ENCODE results near the gene C20orf144.

C20orf144 gene

GRCh38 chr20:33689973-33690372, 27.8 kb downstream of the C20orf144 start:
- TF ChIP-seq TAF1 (IDR thresholded peaks at IDR 0.05; ENCODE audit: borderline replicate concordance, insufficient read depth, low read length) (no peak), POLR2AphosphoS5 (IDR thresholded peaks at IDR 0.05; ENCODE audit: low read depth, low read length) (no peak), FOXP2 (optimal IDR thresholded peaks at IDR 0.05; ENCODE audit: borderline replicate concordance, extremely low read depth, extremely low read length, insufficient read depth) (no peak), SIN3A (IDR thresholded peaks at IDR 0.05; ENCODE audit: borderline replicate concordance, insufficient read depth, low read length) (no peak), REST (IDR thresholded peaks at IDR 0.05; ENCODE audit: insufficient read depth in 1 of 2, low read depth in 2 of 2, low read length in 2 of 2) (no peak)

GRCh38 chr20:33693289-33693688, 31.2 kb downstream of the C20orf144 start:
- TF ChIP-seq REST (IDR thresholded peaks at IDR 0.05; ENCODE audit: insufficient read depth in 1 of 2, low read depth in 2 of 2, low read length in 2 of 2) = no peak
- no peak for TF ChIP-seq TAF1 (IDR thresholded peaks at IDR 0.05; ENCODE audit: borderline replicate concordance, insufficient read depth, low read length)
- no peak for TF ChIP-seq POLR2AphosphoS5 (IDR thresholded peaks at IDR 0.05; ENCODE audit: low read depth, low read length)
- TF ChIP-seq FOXP2 (optimal IDR thresholded peaks at IDR 0.05; ENCODE audit: borderline replicate concordance, extremely low read depth, extremely low read length, insufficient read depth) = no peak
- no peak for TF ChIP-seq SIN3A (IDR thresholded peaks at IDR 0.05; ENCODE audit: borderline replicate concordance, insufficient read depth, low read length)

GRCh38 chr20:33693741-33694638, 31.9 kb downstream of the C20orf144 start:
- TF ChIP-seq TAF1 (IDR thresholded peaks at IDR 0.05; ENCODE audit: borderline replicate concordance, insufficient read depth, low read length) (no peak), FOXP2 (optimal IDR thresholded peaks at IDR 0.05; ENCODE audit: borderline replicate concordance, extremely low read depth, extremely low read length, insufficient read depth) (no peak), POLR2AphosphoS5 (IDR thresholded peaks at IDR 0.05; ENCODE audit: low read depth, low read length) (no peak)

GRCh38 chr20:33694639-33695012, 32.5 kb downstream of the C20orf144 start:
- TF ChIP-seq FOXP2 (optimal IDR thresholded peaks at IDR 0.05; ENCODE audit: borderline replicate concordance, extremely low read depth, extremely low read length, insufficient read depth) = no peak
- TF ChIP-seq TAF1 (IDR thresholded peaks at IDR 0.05; ENCODE audit: borderline replicate concordance, insufficient read depth, low read length) = no peak
- TF ChIP-seq SIN3A (IDR thresholded peaks at IDR 0.05; ENCODE audit: borderline replicate concordance, insufficient read depth, low read length) = no peak
- TF ChIP-seq POLR2AphosphoS5 (IDR thresholded peaks at IDR 0.05; ENCODE audit: low read depth, low read length) = no peak
- no peak for TF ChIP-seq REST (IDR thresholded peaks at IDR 0.05; ENCODE audit: insufficient read depth in 1 of 2, low read depth in 2 of 2, low read length in 2 of 2)

- TF ChIP-seq TAF1 (IDR thresholded peaks at IDR 0.05; ENCODE audit: borderline replicate concordance, insufficient read depth, low read length) (no peak), SIN3A (IDR thresholded peaks at IDR 0.05; ENCODE audit: borderline replicate concordance, insufficient read depth, low read length) (no peak), POLR2AphosphoS5 (IDR thresholded peaks at IDR 0.05; ENCODE audit: low read depth, low read length) (no peak), FOXP2 (optimal IDR thresholded peaks at IDR 0.05; ENCODE audit: borderline replicate concordance, extremely low read depth, extremely low read length, insufficient read depth) (no peak)
Measured at GRCh38 chr20:33696448-33696847, 34.3 kb downstream of the C20orf144 start.

- no peak for TF ChIP-seq TAF1 (IDR thresholded peaks at IDR 0.05; ENCODE audit: borderline replicate concordance, insufficient read depth, low read length)
- TF ChIP-seq POLR2AphosphoS5 (IDR thresholded peaks at IDR 0.05; ENCODE audit: low read depth, low read length) = no peak
- TF ChIP-seq SIN3A (IDR thresholded peaks at IDR 0.05; ENCODE audit: borderline replicate concordance, insufficient read depth, low read length) = no peak
- no peak for TF ChIP-seq REST (IDR thresholded peaks at IDR 0.05; ENCODE audit: insufficient read depth in 1 of 2, low read depth in 2 of 2, low read length in 2 of 2)
- no peak for TF ChIP-seq FOXP2 (optimal IDR thresholded peaks at IDR 0.05; ENCODE audit: borderline replicate concordance, extremely low read depth, extremely low read length, insufficient read depth)
Measured at GRCh38 chr20:33697129-33697528, 35.0 kb downstream of the C20orf144 start.

Measured in PFSK-1 (cell line).